BLaER1 (cell line): ENCODE data around the gene CHST4.
A peak's percentile ranks its signal among the peaks of the same experiment; 100 is the strongest.

Experiments used
- H3K27ac ChIP-seq: shearing (Covaris generic); formaldehyde crosslinking; 2 replicates; pipeline ENCODE4 v1.8.1; 2022
- H3K27me3 ChIP-seq: shearing (Covaris generic); formaldehyde crosslinking; 2 replicates; pipeline ENCODE4 v1.8.1; 2022
- H3K36me3 ChIP-seq: shearing (Covaris generic); formaldehyde crosslinking; 2 replicates; pipeline ENCODE4 v1.8.1; 2022
- H3K4me1 ChIP-seq: shearing (Covaris generic); formaldehyde crosslinking; 2 replicates; pipeline ENCODE4 v1.8.1; 2022
- H3K4me2 ChIP-seq: shearing (Covaris generic); formaldehyde crosslinking; 2 replicates; pipeline ENCODE4 v1.8.1; 2022
- H3K4me3 ChIP-seq: shearing (Covaris generic); formaldehyde crosslinking; 2 replicates; pipeline ENCODE4 v1.8.1; 2022
- H3K9ac ChIP-seq: shearing (Covaris generic); formaldehyde crosslinking; 2 replicates; pipeline ENCODE4 v1.8.1; 2022
- H3K9me3 ChIP-seq: shearing (Covaris generic); formaldehyde crosslinking; 2 replicates; pipeline ENCODE4 v1.8.1; 2022
- H4K20me1 ChIP-seq: shearing (Covaris generic); formaldehyde crosslinking; 2 replicates; pipeline ENCODE4 v1.8.1; 2022
- Cebpa-rat ChIP-seq: shearing (Covaris generic); IDR thresholded peaks from 2 replicates; pipeline ENCODE4 v1.8.1; 2022

Gene CHST4

DNA sequence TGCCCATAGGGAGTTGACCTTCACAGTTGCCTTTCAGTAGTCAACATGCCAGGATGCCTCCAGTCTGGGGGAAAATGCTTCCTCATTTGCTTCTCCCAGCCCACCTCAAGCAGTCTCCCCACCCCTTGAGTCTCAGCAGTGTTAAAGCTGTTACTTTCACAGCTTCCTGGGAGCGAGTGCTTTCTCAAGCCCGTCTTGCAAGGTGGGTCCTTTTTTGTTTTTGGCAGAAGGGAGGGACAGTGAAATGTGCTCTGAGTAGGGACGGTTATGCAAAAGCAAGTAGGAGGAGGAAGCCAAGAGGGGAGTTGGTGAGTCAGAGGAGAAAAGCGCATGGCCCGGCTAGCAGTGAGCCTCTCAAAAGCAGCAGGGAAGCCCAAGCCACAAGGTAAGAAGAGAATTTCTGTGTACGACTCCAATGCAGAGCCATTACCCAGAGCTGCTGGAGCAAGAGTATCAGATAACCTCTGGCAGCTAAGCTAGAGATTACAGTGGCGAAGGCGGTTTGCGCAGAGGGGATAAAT is at the start of gene CHST4:
TSS of gene CHST4 (plus strand) at position 316 of the 521 bp plus-strand sequence. CDS start 10,252 bp downstream, outside the sequence.
- H3K4me3 ChIP-seq: no peak within 1 kb of the TSS
- no peaks in the 10 kb centered on the region for H3K36me3 ChIP-seq
- H3K27ac ChIP-seq: no peak within 1 kb of the TSS
- no peaks in the 10 kb centered on the region for H4K20me1 ChIP-seq
- H3K4me2 ChIP-seq: no peak within 1 kb of the TSS
- TF ChIP-seq Cebpa-rat: no peak
- H3K27me3 ChIP-seq: no peaks in the 10 kb centered on the region
- no peaks in the 10 kb centered on the region for H3K4me1 ChIP-seq
- H3K9ac ChIP-seq: no peak within 1 kb of the TSS
- H3K9me3 ChIP-seq: no peaks in the 10 kb centered on the region

DNA sequence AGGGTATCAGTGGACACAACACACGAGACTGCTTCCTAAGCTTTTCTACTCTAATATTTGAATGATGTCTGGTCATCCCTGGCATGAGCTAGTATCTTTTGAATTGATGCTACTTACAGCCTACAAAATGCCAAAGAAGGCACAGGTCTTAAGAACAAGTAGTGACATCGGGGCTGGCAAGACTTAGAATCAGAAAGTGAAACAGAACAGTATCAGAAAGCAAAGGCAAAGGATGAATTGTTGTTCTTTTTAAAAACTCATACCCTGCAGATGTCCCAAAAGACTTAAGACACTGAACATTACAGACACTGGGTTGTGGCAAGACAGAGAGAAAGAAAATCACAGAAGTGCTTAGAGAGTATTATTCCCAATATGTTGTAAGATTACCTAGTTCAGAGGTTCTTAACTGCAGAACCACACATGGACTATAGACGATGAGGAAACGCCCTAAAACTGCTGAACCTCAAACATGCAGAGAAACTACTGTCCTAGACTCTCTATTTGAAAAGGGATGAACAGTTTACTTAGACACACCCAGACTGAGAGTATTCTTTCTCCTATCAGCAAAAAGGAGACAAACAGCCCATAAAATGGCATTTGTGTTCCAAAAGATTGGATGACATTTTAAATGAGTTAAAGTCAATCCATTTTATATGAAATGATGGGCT is 49.6 kb upstream of the CHST4 start:
- no peak overlapping the region for H3K4me3 ChIP-seq
- H3K4me2 ChIP-seq: no peak overlapping the region
- no peaks in the 10 kb centered on the region for H3K27me3 ChIP-seq
- H3K27ac ChIP-seq: no peak overlapping the region
- no peak for TF ChIP-seq Cebpa-rat
- no peaks in the 10 kb centered on the region for H3K9me3 ChIP-seq
- H3K36me3 ChIP-seq: peaks cover 38% of the 10 kb centered on the region
- peaks cover 4% of the 10 kb centered on the region; the same call in 1 of the 2 replicates for H3K4me1 ChIP-seq
- H3K9ac ChIP-seq: no peak overlapping the region
- H4K20me1 ChIP-seq: no peaks in the 10 kb centered on the region

DNA sequence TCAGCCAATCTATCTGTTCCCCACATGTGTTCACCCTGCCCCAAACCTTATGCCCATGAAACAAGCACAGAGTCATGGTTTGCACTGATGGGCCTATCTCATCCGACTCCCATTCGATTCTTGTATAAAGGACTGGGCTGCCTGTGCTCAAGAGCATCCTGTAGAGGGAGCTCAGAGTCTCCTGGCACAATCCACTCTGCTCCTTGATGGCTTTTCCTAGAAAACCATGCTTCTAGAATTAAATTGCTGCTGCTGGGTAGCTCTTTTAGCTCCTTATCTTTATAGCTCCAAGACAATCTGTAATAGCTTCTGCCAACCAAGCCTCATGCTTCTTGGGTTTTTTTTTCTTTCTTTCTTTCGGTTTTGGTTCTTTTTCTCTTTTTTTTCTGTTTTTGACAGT is 46.8 kb upstream of the CHST4 start:
- H3K4me2 ChIP-seq: no peak overlapping the region
- H3K36me3 ChIP-seq: peaks cover 38% of the 10 kb centered on the region
- H3K9me3 ChIP-seq: no peaks in the 10 kb centered on the region
- H3K27me3 ChIP-seq: no peaks in the 10 kb centered on the region
- H3K27ac ChIP-seq: no peak overlapping the region
- H3K9ac ChIP-seq: no peak overlapping the region
- peaks cover 25% of the 10 kb centered on the region for H3K4me1 ChIP-seq
- no peaks in the 10 kb centered on the region for H4K20me1 ChIP-seq
- no peak for TF ChIP-seq Cebpa-rat
- no peak overlapping the region for H3K4me3 ChIP-seq

DNA sequence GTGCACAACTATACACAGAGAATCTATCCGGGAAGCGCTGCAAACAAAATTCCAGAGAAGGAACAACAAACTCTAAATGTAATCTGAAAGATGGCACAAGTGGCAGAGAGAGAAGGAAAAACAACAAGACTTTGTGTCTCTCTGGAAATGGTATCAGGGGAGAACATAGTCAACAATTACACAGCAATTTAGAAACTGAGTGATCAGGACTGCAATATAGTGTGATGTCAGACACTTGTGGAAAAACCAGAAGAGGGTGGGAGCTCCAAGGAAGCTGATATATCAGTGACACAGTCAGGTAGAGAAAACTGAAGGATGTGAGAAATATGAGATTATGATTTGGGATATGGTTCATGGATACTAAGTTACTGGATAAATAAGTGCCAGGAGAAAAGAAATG is 45.3 kb upstream of the CHST4 start:
- no peak overlapping the region for H3K4me3 ChIP-seq
- H3K36me3 ChIP-seq: peaks cover 28% of the 10 kb centered on the region
- H3K9ac ChIP-seq: no peak overlapping the region
- peaks cover 32% of the 10 kb centered on the region for H3K4me1 ChIP-seq
- no peak overlapping the region for H3K27ac ChIP-seq
- TF ChIP-seq Cebpa-rat: no peak
- no peaks in the 10 kb centered on the region for H3K27me3 ChIP-seq
- H3K9me3 ChIP-seq: no peaks in the 10 kb centered on the region
- no peaks in the 10 kb centered on the region for H4K20me1 ChIP-seq
- H3K4me2 ChIP-seq: no peak overlapping the region; the same call in 1 of the 2 replicates

DNA sequence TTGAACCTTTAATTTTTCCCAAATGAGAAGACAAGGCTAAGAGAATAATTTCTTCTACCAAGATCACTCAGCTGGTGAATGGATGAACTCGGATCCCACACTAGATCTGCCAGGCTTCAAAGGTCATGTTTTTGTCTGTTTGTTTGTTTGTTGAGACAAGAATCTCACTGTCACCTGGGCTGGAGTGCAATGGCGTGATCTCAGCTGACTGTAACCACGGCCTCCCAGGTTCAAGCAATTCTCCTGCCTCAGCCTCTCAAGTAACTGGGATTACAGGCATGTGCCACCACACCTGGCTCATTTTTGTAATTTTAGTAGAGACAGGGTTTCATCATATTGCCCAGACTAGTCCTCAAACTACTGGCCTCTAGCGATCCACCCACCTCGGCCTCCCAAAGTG is 43.7 kb upstream of the CHST4 start:
- H3K4me3 ChIP-seq: no peak overlapping the region
- H3K4me2 ChIP-seq: no peak overlapping the region
- no peak overlapping the region for H3K9ac ChIP-seq
- no peaks in the 10 kb centered on the region for H3K9me3 ChIP-seq
- no peak for TF ChIP-seq Cebpa-rat
- H3K4me1 ChIP-seq: peaks cover 32% of the 10 kb centered on the region
- H3K36me3 ChIP-seq: peaks cover 13% of the 10 kb centered on the region
- no peaks in the 10 kb centered on the region for H3K27me3 ChIP-seq
- H3K27ac ChIP-seq: no peak overlapping the region
- H4K20me1 ChIP-seq: no peaks in the 10 kb centered on the region

DNA sequence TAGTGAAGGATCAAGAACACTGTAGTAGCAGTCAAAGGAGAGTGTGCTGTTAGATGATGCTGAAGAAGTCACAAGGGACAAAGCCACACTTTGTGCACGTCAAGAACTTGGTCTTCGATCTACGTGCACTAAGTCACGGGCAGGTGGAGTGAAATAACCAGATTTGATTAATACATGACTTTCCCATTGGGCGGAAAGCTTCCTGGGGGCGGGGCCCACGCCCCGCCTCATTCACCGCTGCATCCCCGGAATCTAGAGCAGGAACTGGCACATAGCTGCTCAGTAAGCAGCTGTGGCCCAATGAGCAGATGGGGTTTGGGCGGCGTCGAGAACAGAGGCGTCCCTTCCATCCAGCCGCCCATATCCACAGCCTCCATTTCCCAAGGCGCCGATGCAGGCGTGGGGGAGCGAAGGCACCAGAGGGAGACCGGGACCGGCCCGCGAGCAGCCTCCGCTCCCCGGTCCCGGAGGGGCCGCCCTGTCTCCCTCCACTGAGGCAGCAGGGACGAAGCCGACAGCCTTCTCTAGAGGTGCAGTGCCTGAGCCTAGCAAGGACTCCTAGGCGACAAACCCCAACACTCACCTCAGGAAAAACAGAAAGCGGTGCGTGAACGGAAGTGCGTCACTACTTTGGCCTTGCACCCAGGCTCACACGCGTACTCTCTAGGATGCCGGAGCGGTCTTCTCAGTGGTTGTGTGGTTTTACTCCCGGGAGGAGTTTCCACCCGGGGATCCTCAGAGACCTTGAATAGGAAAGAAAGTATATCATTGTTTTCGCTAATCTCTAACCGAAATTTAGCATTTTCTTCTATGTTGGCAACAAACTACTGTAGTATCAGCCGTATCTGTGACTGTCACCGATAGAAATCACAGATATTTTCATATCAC is 42.0 kb upstream of the CHST4 start:
- TF ChIP-seq Cebpa-rat: no peak
- Histone ChIP-seq H3K27me3 (no peaks in the 10 kb centered on the region), H3K4me3 (peak overlapping the region; percentile 90)

DNA sequence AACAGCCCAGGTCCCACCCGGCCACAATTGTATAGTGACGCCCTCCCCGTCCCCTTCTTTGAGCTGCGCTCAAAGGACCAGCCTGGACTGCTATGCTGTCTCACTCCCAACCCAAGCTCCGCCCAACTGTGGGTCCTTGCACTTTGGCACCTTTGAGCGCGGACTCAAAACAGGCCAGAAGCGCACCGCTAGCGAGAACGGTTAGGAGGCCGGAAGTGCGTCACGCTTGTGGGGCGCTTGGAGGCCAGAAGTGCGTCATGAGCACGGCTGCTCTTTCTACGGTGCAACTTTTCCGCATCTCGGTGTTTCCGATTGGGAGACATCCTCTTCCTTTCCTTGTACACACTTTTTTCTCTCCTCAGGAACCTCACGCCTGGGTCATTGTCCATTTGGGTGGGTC is 37.1 kb upstream of the CHST4 start, which contains the start of gene ZNF19:
TSS of gene ZNF19 (minus strand) at position 203 of the 400 bp plus-strand sequence. CDS start 7,210 bp downstream, outside the sequence.
- Histone ChIP-seq H3K4me3 (no peak within 1 kb of the TSS), H3K4me2 (no peak within 1 kb of the TSS), H3K4me1 (peaks cover 6% of the 10 kb centered on the region; the same call in 1 of the 2 replicates), H3K9ac (no peak within 1 kb of the TSS), H4K20me1 (no peaks in the 10 kb centered on the region), H3K27me3 (no peaks in the 10 kb centered on the region), H3K36me3 (no peaks in the 10 kb centered on the region), H3K9me3 (no peaks in the 10 kb centered on the region), H3K27ac (no peak within 1 kb of the TSS)
- TF ChIP-seq Cebpa-rat: no peak

More for the DNA sequence above, 42.0 kb upstream of the CHST4 start:
- H3K9me3 ChIP-seq: no peaks in the 10 kb centered on the region
- peak overlapping the region; percentile 84 for H3K9ac ChIP-seq
- H3K36me3 ChIP-seq: no peaks in the 10 kb centered on the region
- H4K20me1 ChIP-seq: no peaks in the 10 kb centered on the region
- H3K27ac ChIP-seq: peak overlapping the region; percentile 82
- peak overlapping the region; percentile 72 for H3K4me2 ChIP-seq
- peaks cover 32% of the 10 kb centered on the region for H3K4me1 ChIP-seq

DNA sequence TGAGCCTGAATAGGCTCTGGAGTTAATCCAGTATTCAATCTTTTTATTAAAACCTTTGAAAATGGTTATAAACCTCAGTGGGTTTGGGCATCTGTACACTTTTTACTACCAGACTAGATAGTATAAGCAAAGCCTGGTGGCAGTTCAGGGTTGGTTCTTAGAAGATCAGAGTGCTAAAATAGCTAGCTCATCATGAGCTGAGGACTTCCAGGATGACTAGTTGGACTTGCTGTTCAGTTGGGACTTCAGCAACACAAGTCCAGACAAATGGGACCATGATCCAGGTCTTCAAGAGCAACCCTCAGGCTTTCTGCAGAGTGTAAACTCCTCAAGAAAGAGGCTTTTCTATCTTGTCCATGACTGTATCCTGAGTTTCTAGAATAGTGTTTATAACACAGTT is 35.9 kb upstream of the CHST4 start:
- Histone ChIP-seq H3K9ac (no peak overlapping the region), H3K4me1 (peaks cover under 1% of the 10 kb centered on the region; the same call in 1 of the 2 replicates), H3K4me3 (no peak overlapping the region), H3K27me3 (no peaks in the 10 kb centered on the region), H4K20me1 (no peaks in the 10 kb centered on the region), H3K27ac (no peak overlapping the region), H3K4me2 (no peak overlapping the region), H3K9me3 (no peaks in the 10 kb centered on the region), H3K36me3 (no peaks in the 10 kb centered on the region)
- TF ChIP-seq Cebpa-rat: no peak

DNA sequence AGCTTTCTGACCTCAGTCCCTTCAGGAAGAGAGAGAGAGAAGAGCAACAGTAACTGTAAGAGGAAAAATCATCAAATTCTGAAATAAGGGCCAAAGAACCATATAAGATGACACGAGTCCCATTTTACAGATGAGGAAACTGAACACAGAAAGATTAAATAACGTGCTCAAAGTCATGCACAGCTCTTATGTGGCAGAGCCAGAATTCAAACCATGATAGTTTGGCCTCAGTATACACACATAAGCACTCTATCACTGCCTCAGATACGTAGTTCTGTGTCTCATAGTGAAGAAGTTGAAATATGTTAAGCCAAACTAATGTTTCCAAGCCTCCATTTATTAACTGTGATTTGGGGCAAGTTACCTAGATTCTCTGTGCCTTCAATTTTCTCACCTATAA is 35.2 kb upstream of the CHST4 start:
- H3K4me2 ChIP-seq: no peak overlapping the region
- H3K9ac ChIP-seq: no peak overlapping the region
- H3K4me1 ChIP-seq: no peaks in the 10 kb centered on the region
- H3K4me3 ChIP-seq: no peak overlapping the region
- no peaks in the 10 kb centered on the region for H3K9me3 ChIP-seq
- H3K36me3 ChIP-seq: no peaks in the 10 kb centered on the region
- no peaks in the 10 kb centered on the region for H4K20me1 ChIP-seq
- no peak overlapping the region for H3K27ac ChIP-seq
- no peaks in the 10 kb centered on the region for H3K27me3 ChIP-seq
- TF ChIP-seq Cebpa-rat: no peak

DNA sequence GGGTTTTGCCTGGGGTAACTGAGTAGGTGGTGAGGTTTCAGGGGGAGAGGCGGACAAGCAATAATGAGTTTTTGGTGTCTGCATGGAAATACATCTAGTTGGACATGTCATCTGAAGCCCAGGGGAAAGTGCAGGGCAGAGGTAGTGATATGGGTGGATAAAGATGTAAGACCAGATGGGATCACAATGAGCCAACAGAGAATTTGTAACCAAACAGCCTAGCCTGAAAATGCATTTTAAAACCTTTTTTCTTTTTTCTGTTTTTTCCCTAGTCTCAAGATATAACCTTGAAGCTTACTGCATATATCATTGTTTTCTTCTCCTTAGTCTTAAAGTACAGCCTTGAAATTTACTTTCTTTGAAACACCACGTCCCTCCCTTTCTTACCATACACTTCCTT is 33.4 kb upstream of the CHST4 start:
- Histone ChIP-seq H3K4me2 (no peak overlapping the region), H3K4me3 (no peak overlapping the region), H3K4me1 (no peaks in the 10 kb centered on the region), H3K27ac (no peak overlapping the region), H4K20me1 (no peaks in the 10 kb centered on the region), H3K36me3 (no peaks in the 10 kb centered on the region), H3K9me3 (no peaks in the 10 kb centered on the region), H3K27me3 (no peaks in the 10 kb centered on the region), H3K9ac (no peak overlapping the region)
- TF ChIP-seq Cebpa-rat: no peak
